IMR-90 (cell line): Measurements from ENCODE around the gene SYNE2. TPM values are rescaled to one million over a fixed set of nuclear protein-coding genes. Genes with fewer than 3 reads are reported as not detected.

Source experiments
- ATAC-seq: fragments of 200-7000 bp; cut with Tn5 transposase; 2 replicates; pipeline ENCODE4 v1.9.1; 2020; ENCODE audit warnings: low read depth, mild to moderate bottlenecking, moderate library complexity
- BruUV-seq: library from RNA; stranded (reverse); fragments of 400-500 nt; replicated peaks from 2 replicates; lab custom pipeline; 2021; lab: Mats Ljungman, UMichigan
- CTCF ChIA-PET: fragments of 300-600 bp; formaldehyde crosslinking; extraction: SDS; loops from one replicate; lab custom pipeline; 2021; ENCODE audit warnings: antibody characterized with exemption; lab: Yijun Ruan, JAX
- POLR2A ChIA-PET: fragments of 300-600 bp; sonication (Branson Sonifier 250); formaldehyde crosslinking; loops from one replicate; lab custom pipeline; 2022; ENCODE audit warnings: antibody characterized with exemption; ENCODE audit not compliant: unreplicated experiment; lab: Charles Lee
- DNase-seq: peaks from one replicate; pipeline ENCODE4 v3.0.0; 2013
- H2AFZ ChIP-seq: replicated peaks from 2 replicates; pipeline ENCODE3; 2013; ENCODE audit warnings: low read length, mild to moderate bottlenecking; ENCODE audit not compliant: poor library complexity
- H2AK5ac ChIP-seq: 2 replicates; pipeline ENCODE4 v1.6.1; 2013; ENCODE audit warnings: low read depth, low read length, inconsistent platforms
- H2AK9ac ChIP-seq: replicated peaks from 2 replicates; pipeline ENCODE3; 2013; ENCODE audit warnings: mild to moderate bottlenecking, low read depth, low read length, moderate library complexity; ENCODE audit not compliant: poor library complexity
- H2BK120ac ChIP-seq: 2 replicates; pipeline ENCODE4 v1.6.1; 2013; ENCODE audit warnings: low read depth, low read length, inconsistent platforms
- H2BK15ac ChIP-seq: 3 replicates; pipeline ENCODE4 v1.6.1; 2013; ENCODE audit warnings: low read depth, low read length, inconsistent platforms
- H2BK20ac ChIP-seq: 2 replicates; pipeline ENCODE4 v1.6.1; 2013; ENCODE audit warnings: low read depth, mild to moderate bottlenecking, inconsistent platforms, low read length, moderate library complexity
- H2BK5ac ChIP-seq: 2 replicates; pipeline ENCODE4 v1.6.1; 2013; ENCODE audit warnings: mild to moderate bottlenecking, low read depth, low read length, inconsistent platforms; ENCODE audit not compliant: poor library complexity, severe bottlenecking
- H3K14ac ChIP-seq: replicated peaks from 2 replicates; pipeline ENCODE4 v1.6.1; 2013; ENCODE audit warnings: low read depth, low read length, inconsistent platforms
- H3K18ac ChIP-seq: 2 replicates; pipeline ENCODE4 v1.6.1; 2013; ENCODE audit warnings: low read depth, low read length, control low read depth
- H3K23ac ChIP-seq: 2 replicates; pipeline ENCODE4 v1.6.1; 2013; ENCODE audit warnings: low read depth, low read length, inconsistent platforms
- H3K27ac ChIP-seq: 2 replicates; pipeline ENCODE4 v1.5.1; 2013; ENCODE audit warnings: mild to moderate bottlenecking, control low read depth, low read length; ENCODE audit not compliant: insufficient read depth
- H3K27me3 ChIP-seq: 2 replicates; pipeline ENCODE4 v1.6.1; 2013; ENCODE audit warnings: low read length; ENCODE audit not compliant: control insufficient read depth, insufficient read depth
- H3K36me3 ChIP-seq: 2 replicates; pipeline ENCODE4 v1.6.1; 2013; ENCODE audit warnings: low read length, mixed read lengths; ENCODE audit not compliant: control insufficient read depth, insufficient read depth
- H3K4ac ChIP-seq: 2 replicates; pipeline ENCODE4 v1.6.1; 2013; ENCODE audit warnings: low read depth, low read length, inconsistent platforms
- H3K4me1 ChIP-seq: 2 replicates; pipeline ENCODE4 v1.6.1; 2013; ENCODE audit warnings: low read length, mixed read lengths; ENCODE audit not compliant: control insufficient read depth, insufficient read depth
- H3K4me2 ChIP-seq: 2 replicates; pipeline ENCODE4 v1.6.1; 2013; ENCODE audit warnings: low read depth, mild to moderate bottlenecking, control low read depth, low read length, moderate library complexity
- H3K4me3 ChIP-seq: 2 replicates; pipeline ENCODE4 v1.5.1; 2013; ENCODE audit warnings: low read depth, mild to moderate bottlenecking, control low read depth, low read length, moderate library complexity; ENCODE audit not compliant: insufficient read depth
- H3K56ac ChIP-seq: 2 replicates; pipeline ENCODE4 v1.6.1; 2013; ENCODE audit warnings: low read length, inconsistent platforms; ENCODE audit not compliant: insufficient read depth; ENCODE audit errors: extremely low read depth
- H3K79me1 ChIP-seq, 2 experiments: 2 replicates each; pipeline ENCODE4 v1.6.1; 2013; ENCODE audit warnings: low read length in 2 of 2, inconsistent platforms in 1 of 2, low read depth in 1 of 2
- H3K9ac ChIP-seq: 2 replicates; pipeline ENCODE4 v1.6.1; 2013; ENCODE audit warnings: low read depth, low read length, control low read depth
- H3K9me1 ChIP-seq: 2 replicates; pipeline ENCODE4 v1.6.1; 2013; ENCODE audit warnings: low read length, inconsistent platforms; ENCODE audit not compliant: insufficient read depth
- H3K9me3 ChIP-seq: 2 replicates; pipeline ENCODE4 v1.6.1; 2013; ENCODE audit warnings: low read length; ENCODE audit not compliant: control insufficient read depth, insufficient read depth
- H4K20me1 ChIP-seq: 2 replicates; pipeline ENCODE4 v1.6.1; 2013; ENCODE audit warnings: low read length, inconsistent platforms; ENCODE audit not compliant: insufficient read depth
- H4K5ac ChIP-seq: 2 replicates; pipeline ENCODE4 v1.6.1; 2013; ENCODE audit warnings: mild to moderate bottlenecking, low read depth, low read length, control low read depth
- H4K8ac ChIP-seq, 2 experiments: 2 replicates each; pipeline ENCODE4 v1.6.1; 2013; ENCODE audit warnings: low read depth in 2 of 2, low read length in 2 of 2, control low read depth in 1 of 2, inconsistent platforms in 1 of 2
- H4K91ac ChIP-seq: 2 replicates; pipeline ENCODE4 v1.6.1; 2013; ENCODE audit warnings: low read depth, low read length, inconsistent platforms; ENCODE audit not compliant: insufficient read depth
- BHLHE40 ChIP-seq: fragments of 150-350 bp; IDR thresholded peaks from 2 replicates; pipeline ENCODE4 v1.6.1; 2016; ENCODE audit warnings: mild to moderate bottlenecking, low read depth, low read length
- CEBPB ChIP-seq: IDR thresholded peaks from 2 replicates; pipeline ENCODE4 v1.6.1; 2012; ENCODE audit warnings: low read depth, low read length, improper control_type of control experiment
- CHD1 ChIP-seq: IDR thresholded peaks from 2 replicates; pipeline ENCODE4 v1.6.1; 2012; ENCODE audit warnings: low read depth, low read length, improper control_type of control experiment
- FOS ChIP-seq: fragments of 150-350 bp; IDR thresholded peaks from 2 replicates; pipeline ENCODE4 v1.6.1; 2016; ENCODE audit warnings: low read depth, low read length
- MAFK ChIP-seq: IDR thresholded peaks from 2 replicates; pipeline ENCODE4 v1.6.1; 2012; ENCODE audit warnings: low read depth, low read length, improper control_type of control experiment
- MAZ ChIP-seq: IDR thresholded peaks from 2 replicates; pipeline ENCODE4 v1.6.1; 2012; ENCODE audit warnings: low read depth, mild to moderate bottlenecking, low read length, improper control_type of control experiment, moderate library complexity, borderline replicate concordance
- MXI1 ChIP-seq: IDR thresholded peaks from 2 replicates; pipeline ENCODE4 v1.6.1; 2012; ENCODE audit warnings: low read depth, mild to moderate bottlenecking, low read length, moderate library complexity, borderline replicate concordance
- NFE2L2 ChIP-seq: fragments of 150-350 bp; IDR thresholded peaks from 2 replicates; pipeline ENCODE4 v1.6.1; 2016; ENCODE audit warnings: low read depth, mild to moderate bottlenecking, low read length
- POLR2A ChIP-seq: IDR thresholded peaks from 2 replicates; pipeline ENCODE4 v1.6.1; 2012; ENCODE audit warnings: mild to moderate bottlenecking, low read depth, low read length
- RAD21 ChIP-seq: IDR thresholded peaks from 2 replicates; pipeline ENCODE4 v1.6.1; 2012; ENCODE audit warnings: low read length, improper control_type of control experiment
- RCOR1 ChIP-seq: IDR thresholded peaks from 2 replicates; pipeline ENCODE4 v1.6.1; 2012; ENCODE audit warnings: mild to moderate bottlenecking, low read length, improper control_type of control experiment; ENCODE audit not compliant: insufficient replicate concordance
- RFX5 ChIP-seq: IDR thresholded peaks from 2 replicates; pipeline ENCODE4 v1.8.0; 2012; ENCODE audit warnings: low read depth, mild to moderate bottlenecking, low read length, moderate library complexity
- SMC3 ChIP-seq: fragments of 150-350 bp; IDR thresholded peaks from 2 replicates; pipeline ENCODE4 v1.6.1; 2016; ENCODE audit warnings: low read depth, mild to moderate bottlenecking, antibody characterized with exemption, low read length, moderate library complexity
- WGBS, 2 experiments: methylation state at CpG; one replicate each; pipeline versions ENCODE4 v1.1.5 to v1.1.7; 2013; ENCODE audit warnings: missing lambda C conversion rate in 2 of 2; ENCODE audit not compliant: insufficient read length in 1 of 2; ENCODE audit errors: extremely low coverage in 2 of 2; 5-methylcytosine and 5-hydroxymethylcytosine counted together
- dilution Hi-C: fragments of 300-500 bp; cut with HindIII; formaldehyde crosslinking; loops from one replicate; pipeline ENCODE4 v1.14.3; 2018; ENCODE audit warnings: low sequenced_read_pairs; ENCODE audit not compliant: unreplicated experiment
- in situ Hi-C: fragments of 300-500 bp; cut with MboI; formaldehyde crosslinking; loops from 3 replicates; pipeline ENCODE4 v1.14.3; 2019; ENCODE audit warnings: low sequenced_read_pairs, inconsistent platforms, mixed read lengths
- intact Hi-C: fragments of 100-400 bp; cut with micrococcal nuclease; formaldehyde crosslinking; loops from 2 replicates; pipeline ENCODE4 v1.10.0; 2022
- polyA plus RNA-seq, 3 experiments: library from polyadenylated mRNA; depleted of rRNA; stranded (reverse); fragments of >200 nt; gene quantifications; 2 replicates each; pipeline ENCODE4 v1.2.3, GENCODE V29; 2012; ENCODE audit warnings: low replicate concordance in 1 of 3
- total RNA-seq: library from RNA; depleted of rRNA; stranded (reverse); fragments of >200 nt; gene quantifications from 2 replicates; pipeline ENCODE4 v1.2.3, GENCODE V29; 2012
- TF ChIP-seq, protein P1 (sequence below): fragments of 150-350 bp; IDR thresholded peaks from 2 replicates; pipeline ENCODE4 v1.6.1; 2016; ENCODE audit warnings: low read depth, mild to moderate bottlenecking, low read length, moderate library complexity, borderline replicate concordance
- TF ChIP-seq, protein P2 (sequence below): conservative IDR thresholded peaks from 2 replicates; pipeline ENCODE4 v1.5.1; 2012; ENCODE audit warnings: mild to moderate bottlenecking, low read depth, low read length, improper control_type of control experiment
- TF ChIP-seq, protein P3 (sequence below): fragments of 150-350 bp; IDR thresholded peaks from 2 replicates; pipeline ENCODE4 v1.6.1; 2017; ENCODE audit warnings: mild to moderate bottlenecking, antibody characterized with exemption, low read length, low read depth

Gene SYNE2
- total and polyA plus RNA-seq, 2 of the 4 experiments (the other 2 are of a cell fraction), result 5.2 to 28.9 TPM

DNA sequence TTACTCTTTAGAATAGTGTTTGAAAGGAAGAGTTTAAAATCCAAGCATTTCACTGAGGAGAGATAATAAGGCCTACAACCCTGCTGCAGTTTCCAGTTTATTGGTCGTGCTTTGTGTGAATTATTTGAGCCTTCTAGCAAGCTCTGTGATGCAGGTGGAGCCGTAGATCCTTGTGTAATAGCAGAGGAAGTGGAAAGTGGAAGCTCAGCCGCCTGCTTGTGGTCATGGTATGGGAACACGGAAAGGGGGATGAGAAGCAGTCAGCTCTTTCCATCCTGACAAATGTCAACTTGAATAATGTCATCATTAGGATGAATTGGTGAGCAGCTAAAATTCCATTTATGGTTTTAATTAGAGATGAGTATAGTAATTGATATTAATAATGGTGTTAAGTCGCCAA lies 29.1 kb downstream of the SYNE2 start:
- Histone ChIP-seq H3K27me3 (no peaks in the 10 kb centered on the region), H3K9me1 (0 out of 2 replicates have a peak, but pooled peaks cover 5% of the 10 kb centered on the region), H2BK20ac (no peak overlapping the region), H3K14ac (no peak overlapping the region), H2BK5ac (no peak overlapping the region), H3K79me1 (peaks cover 0 to 9% of the 10 kb centered on the region in 2 experiments; a peak in 1 of 4 replicates), H3K27ac (no peak overlapping the region), H3K18ac (no peak overlapping the region), H2AFZ (no peak overlapping the region), H2BK15ac (no peak overlapping the region), H4K5ac (no peak overlapping the region), H3K4ac (no peak overlapping the region), H3K9ac (no peak overlapping the region), H3K4me1 (no peaks in the 10 kb centered on the region), H2AK9ac (no peak overlapping the region), H2BK120ac (no peak overlapping the region), H3K9me3 (no peaks in the 10 kb centered on the region), H4K91ac (no peak overlapping the region), H2AK5ac (no peak overlapping the region), H3K56ac (no peak overlapping the region), H4K20me1 (no peaks in the 10 kb centered on the region), H3K23ac (no peak overlapping the region), H3K4me2 (no peak overlapping the region), H4K8ac (no peak overlapping the region), H3K36me3 (no peaks in the 10 kb centered on the region), H3K4me3 (no peak overlapping the region)
- in situ Hi-C loops (no loop called here), intact Hi-C loops (no loop called here), dilution Hi-C loops (no loop called here)
- ChIA-PET CTCF (interaction anchor here (0.5 kb wide), 1 partner anchor 153 kb away, joined by 5 read pairs; no protein-coding TSS in a partner anchor), POLR2A (no interaction called here)
- WGBS, 2 experiments, result no CpG with 5 or more reads among the region's 5 CpGs
- no peak for ATAC-seq
- no peak for DNase-seq
- TF ChIP-seq NFE2L2 (no peak), RFX5 (no peak), MAFK (no peak), BHLHE40 (no peak), RCOR1 (no peak), FOS (no peak), CEBPB (no peak), POLR2A (no peak), MXI1 (no peak), RAD21 (no peak), SMC3 (no peak), MAZ (no peak), CHD1 (no peak)
- TF ChIP-seq, protein P1, sequence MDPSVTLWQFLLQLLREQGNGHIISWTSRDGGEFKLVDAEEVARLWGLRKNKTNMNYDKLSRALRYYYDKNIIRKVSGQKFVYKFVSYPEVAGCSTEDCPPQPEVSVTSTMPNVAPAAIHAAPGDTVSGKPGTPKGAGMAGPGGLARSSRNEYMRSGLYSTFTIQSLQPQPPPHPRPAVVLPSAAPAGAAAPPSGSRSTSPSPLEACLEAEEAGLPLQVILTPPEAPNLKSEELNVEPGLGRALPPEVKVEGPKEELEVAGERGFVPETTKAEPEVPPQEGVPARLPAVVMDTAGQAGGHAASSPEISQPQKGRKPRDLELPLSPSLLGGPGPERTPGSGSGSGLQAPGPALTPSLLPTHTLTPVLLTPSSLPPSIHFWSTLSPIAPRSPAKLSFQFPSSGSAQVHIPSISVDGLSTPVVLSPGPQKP, result no peak
- TF ChIP-seq, protein P2, sequence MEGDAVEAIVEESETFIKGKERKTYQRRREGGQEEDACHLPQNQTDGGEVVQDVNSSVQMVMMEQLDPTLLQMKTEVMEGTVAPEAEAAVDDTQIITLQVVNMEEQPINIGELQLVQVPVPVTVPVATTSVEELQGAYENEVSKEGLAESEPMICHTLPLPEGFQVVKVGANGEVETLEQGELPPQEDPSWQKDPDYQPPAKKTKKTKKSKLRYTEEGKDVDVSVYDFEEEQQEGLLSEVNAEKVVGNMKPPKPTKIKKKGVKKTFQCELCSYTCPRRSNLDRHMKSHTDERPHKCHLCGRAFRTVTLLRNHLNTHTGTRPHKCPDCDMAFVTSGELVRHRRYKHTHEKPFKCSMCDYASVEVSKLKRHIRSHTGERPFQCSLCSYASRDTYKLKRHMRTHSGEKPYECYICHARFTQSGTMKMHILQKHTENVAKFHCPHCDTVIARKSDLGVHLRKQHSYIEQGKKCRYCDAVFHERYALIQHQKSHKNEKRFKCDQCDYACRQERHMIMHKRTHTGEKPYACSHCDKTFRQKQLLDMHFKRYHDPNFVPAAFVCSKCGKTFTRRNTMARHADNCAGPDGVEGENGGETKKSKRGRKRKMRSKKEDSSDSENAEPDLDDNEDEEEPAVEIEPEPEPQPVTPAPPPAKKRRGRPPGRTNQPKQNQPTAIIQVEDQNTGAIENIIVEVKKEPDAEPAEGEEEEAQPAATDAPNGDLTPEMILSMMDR, result no peak
- TF ChIP-seq, protein P3, sequence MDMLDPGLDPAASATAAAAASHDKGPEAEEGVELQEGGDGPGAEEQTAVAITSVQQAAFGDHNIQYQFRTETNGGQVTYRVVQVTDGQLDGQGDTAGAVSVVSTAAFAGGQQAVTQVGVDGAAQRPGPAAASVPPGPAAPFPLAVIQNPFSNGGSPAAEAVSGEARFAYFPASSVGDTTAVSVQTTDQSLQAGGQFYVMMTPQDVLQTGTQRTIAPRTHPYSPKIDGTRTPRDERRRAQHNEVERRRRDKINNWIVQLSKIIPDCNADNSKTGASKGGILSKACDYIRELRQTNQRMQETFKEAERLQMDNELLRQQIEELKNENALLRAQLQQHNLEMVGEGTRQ, result no peak
- BruUV-seq, result no TSS peak
